HEK293 (cell line): ENCODE results near the gene KLF13.

Experiments
- CTCF ChIP-seq: fragments of 450-650 bp; formaldehyde crosslinking; IDR thresholded peaks from 2 replicates; pipeline ENCODE4 v1.5.1; 2016; ENCODE audit warnings: missing biosample characterization, missing genetic modification characterization
- REST ChIP-seq: fragments of 450-650 bp; formaldehyde crosslinking; IDR thresholded peaks from 2 replicates; pipeline ENCODE4 v1.5.1; 2016; ENCODE audit warnings: missing biosample characterization, missing genetic modification characterization
- SP2 ChIP-seq: fragments of 450-650 bp; formaldehyde crosslinking; IDR thresholded peaks from 2 replicates; pipeline ENCODE4 v1.5.1; 2016; ENCODE audit warnings: missing biosample characterization, missing genetic modification characterization

GRCh38 chr15:31383139-31383538, 56.5 kb downstream of the KLF13 start:
- TF ChIP-seq CTCF (tag by site-specific recombination) (no peak), REST (no peak), SP2 (no peak)
